Measurements from ENCODE around the gene TMCC3.
"Not testable (repeated sequence)": the region's sequence is repeated elsewhere in the genome, so short reads cannot be mapped to it uniquely, and the experiment has no call there.

TMCC3 gene

DNA sequence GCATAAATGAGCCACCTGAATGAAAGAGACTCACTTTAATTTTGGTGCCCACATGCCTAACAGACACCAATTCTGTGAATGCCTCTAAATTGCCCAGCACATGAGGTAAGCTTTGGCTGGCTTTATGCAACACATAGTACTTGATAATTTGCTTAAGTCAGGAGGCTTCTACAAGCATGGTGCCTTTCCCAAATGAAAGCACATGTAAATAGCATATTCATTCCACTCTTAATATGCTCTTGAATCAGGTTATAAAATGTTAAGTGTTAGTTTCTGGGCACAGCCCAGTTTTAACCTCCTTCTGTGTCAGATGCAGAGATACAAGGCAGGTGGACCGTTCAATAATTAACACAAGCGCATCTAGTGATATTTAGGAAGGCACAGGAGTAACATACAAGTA lies 15.6 kb downstream of the TMCC3 start:
- DNase-seq (ENCODE audit: low spot score): no peak

DNA sequence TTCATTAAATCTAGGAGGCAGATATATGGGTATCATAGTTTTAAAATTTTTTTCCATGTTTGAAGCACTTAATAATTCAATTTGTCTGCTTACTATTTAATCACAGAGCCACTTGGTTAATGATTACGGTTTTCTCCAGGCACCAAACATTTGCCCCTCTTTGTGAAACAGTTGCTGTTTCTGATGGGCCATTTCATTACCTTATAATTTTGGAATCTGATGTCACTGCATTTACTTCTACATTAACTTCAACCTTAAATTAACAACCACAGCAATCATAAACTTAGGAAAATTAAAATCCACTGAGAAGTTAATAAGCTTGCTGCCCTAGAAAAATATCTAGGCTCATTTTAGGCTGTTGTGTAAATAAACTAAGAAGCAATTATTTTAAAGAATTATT lies 17.0 kb downstream of the TMCC3 start:
- no peak for DNase-seq (ENCODE audit: low spot score)

DNA sequence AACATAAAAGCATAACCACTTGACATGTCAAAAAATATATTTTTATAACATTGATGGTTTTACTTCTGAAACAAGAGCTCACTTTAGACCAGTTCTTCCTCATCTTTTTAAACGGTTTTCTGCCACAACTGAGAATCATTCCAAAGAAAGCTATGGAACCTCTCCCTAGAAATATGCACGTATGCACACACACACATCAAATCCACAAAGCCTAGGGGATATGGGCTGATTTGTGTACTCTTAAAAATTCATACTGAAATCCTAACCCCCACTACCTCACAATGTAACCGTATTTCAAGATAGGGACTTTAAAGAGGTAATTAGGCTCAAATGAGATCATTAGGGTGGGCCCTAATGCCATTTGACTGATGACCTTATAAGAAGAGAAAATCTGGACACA lies 19.3 kb downstream of the TMCC3 start:
- DNase-seq (ENCODE audit: low spot score): no peak

DNA sequence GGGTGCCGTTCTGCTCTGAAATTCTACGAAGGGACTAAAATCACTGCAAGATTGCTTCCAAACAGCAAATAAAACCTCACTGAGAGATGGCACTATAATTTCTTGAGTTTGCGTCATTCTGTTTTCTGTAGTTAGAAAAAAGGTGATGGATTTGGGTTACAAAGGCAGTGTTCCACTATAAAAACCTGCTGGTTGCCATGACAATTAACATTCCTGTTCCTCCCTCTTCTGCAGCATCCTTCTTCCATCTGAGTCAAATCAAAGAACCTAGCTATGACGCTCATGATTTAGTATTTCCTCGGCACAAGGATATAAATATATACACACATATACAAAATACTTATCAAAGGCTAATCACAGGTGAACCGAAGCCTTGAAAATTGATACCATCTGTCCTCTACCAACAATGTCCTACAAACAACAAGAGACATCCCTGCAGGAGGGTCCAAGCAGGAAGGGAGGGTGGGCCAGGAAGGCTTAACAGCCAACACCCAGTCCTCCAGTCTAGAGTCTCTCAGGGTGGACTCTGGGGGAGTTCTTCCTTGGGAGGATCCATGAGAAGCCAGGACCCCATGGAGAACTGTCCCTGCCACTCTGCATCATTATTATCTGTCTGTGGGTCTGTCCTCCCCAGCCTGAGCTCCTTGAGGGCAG lies 21.4 kb downstream of the TMCC3 start:
- no peak for DNase-seq (ENCODE audit: low spot score)

DNA sequence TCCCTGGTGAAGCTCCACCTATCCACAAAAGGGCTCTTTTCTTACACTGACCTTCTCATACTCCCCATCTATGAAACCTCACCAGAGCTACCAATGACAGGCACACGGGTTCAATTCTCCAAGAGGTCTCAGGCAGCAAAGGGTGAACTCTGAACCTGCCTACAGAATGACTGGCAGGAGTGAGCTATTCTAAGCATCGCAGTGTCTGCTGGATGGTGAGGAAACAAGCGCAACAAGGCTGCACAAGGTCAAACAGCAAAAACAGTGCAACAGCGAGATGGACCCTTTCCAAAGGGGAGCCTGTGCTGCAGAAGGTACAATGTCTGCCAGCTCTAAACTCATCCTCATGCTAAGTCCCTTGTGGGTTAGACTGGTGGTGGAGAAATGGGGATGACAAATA lies 22.0 kb downstream of the TMCC3 start:
- DNase-seq (ENCODE audit: low spot score): no peak

DNA sequence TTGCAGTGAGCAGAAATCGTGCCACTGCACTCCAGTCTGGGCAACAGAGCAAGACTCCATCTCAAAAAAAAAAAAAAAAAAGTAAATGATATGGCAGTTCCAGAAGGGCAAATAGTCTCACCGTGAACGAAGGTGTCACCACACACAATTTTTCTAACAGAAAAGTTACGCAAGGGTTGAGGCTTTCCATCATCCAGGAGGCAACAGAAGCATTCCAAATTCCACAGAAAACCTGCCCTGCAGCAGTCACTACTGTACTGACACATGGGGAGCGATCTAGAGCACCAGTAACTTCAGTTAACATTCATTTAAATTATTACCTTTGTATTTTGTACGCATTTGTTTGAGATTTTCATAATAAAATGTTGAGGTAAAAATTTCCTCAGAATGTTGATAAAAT lies 24.8 kb downstream of the TMCC3 start:
- DNase-seq (ENCODE audit: low spot score): no peak

DNA sequence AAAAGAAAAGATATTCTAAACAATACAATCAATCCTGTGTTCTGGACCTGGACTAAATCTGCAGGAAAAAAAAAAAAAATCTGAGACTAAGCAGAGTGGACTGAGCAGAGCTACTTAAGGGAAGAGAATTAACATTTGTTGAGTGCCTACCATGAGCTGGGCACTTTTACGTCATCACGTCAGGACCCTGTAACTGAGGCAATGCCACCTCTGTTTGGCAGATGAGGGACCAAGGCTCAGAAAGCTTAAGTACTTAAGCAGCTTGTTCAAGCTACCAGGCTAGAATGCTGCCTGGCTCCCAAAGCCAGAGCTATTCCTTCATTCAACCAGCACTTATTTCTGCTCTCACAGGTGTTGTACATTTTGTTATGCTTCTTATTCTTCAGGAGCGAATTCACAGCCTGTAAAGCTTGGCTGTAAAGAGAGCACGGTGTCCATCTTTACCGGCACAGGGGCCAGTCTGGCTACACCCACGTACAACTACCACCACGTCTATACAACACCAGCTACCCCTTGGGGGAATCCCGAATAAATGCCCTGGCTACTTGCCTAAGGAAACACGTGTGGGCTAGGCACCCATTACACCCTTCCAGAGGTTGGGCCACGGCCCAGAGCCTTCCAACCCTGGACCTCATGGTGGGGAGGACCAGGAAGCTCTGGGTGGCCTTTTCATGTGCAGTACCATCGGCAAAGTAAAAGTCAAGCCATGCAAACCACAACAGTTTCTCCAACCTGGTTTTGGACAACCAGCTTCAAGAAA lies 27.0 kb downstream of the TMCC3 start:
- no peak for DNase-seq (ENCODE audit: low spot score)

DNA sequence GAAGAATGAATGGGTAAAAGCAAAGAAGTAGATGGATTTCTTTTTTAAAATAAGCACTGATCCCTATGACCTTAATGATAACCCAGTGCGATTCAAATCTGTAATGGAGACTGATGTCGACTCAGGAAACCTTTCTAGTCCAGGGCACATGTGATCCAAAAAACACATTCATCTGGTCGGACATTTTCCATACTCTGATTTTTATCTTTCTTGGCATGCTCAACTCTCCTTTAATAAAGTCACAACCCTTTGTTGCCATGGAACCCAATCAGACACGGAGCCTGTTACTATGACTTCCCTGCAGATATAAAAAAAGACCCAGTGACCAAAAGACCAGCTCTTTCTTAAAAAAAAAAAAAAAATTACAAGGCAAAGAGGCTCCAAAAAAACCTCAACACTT lies 27.9 kb downstream of the TMCC3 start:
- DNase-seq (ENCODE audit: low spot score): no peak

DNA sequence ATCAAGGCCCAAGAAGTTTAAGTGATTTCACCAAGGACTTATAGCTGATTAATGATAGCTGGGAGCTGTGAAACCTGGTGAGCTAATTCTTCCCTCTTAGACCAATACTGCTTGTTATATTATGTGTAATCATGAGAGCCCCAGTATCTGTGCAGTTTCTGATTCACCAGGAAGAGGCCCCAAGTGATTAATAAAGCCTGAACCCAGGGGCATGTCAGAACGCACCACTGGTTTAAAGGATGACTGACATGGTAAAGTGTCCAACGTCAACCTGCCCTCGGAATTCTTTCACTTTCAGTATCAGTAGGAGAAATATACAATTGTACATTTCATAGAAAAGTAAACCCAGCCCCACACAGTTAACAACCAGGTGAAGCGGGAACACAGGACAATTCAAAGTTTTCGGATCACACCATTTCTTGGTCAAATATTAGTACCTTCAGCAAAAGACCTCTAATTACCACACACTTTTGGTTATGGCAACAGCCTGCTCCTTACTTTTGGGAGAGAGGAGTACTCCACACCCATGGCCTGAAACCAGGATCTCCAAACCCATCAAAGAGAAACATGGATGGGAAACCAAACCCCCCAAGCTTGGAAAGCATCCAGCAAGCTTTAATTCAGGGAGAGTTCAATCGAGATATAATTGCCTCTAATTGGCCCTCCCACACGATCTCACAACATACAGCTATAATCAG lies 28.5 kb downstream of the TMCC3 start:
- no peak for DNase-seq (ENCODE audit: low spot score)

DNA sequence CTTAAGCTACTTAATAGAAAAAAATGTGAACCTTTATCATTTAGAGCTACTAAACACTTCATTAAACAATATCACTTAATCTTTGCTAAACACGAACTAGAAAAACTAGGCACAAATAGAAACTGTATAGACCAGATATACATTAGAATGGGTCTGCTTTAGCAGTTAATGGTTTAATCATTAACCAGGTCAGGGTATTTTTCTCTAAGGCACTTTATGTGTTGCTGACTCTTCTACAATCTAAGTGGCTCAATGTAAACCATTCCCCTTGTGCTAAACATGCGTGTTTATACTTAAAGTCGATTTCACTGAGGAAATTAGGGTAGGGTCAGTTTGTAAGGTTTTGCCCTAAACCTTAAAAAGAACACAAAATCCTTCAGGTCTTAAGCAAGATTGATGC lies 29.7 kb downstream of the TMCC3 start:
- DNase-seq (ENCODE audit: low spot score): no peak

DNA sequence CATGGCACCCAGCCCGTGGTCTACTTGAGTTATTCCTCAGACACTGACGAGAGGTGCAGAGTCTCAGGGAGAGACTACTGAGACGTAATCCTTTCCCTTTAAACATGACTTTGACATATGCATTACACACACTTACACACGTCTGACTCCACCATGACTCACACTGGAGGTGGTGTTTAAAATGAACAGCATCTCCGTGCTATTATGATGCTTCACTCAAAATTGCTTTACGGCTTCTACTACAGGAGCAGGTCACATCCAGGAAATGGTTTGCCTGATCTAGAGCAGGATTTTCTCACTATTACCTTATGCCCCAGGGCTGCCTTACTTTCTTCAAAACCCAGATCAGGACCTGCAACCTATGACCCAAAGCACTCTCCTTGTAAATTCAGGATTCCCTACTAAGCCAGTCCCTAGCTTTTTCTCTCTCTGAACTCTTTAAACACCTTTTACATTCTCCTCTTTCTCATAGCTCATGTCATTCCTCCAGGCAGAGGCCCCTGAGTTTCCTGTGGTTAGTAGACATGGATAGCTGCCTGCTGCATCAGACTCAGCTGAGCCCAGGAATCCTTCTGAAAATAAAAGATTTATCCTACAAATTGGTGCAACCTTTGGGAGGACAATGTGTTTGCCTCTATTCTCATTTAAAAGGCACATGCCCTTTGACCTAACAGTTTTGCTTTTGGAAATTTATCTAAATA lies 31.2 kb downstream of the TMCC3 start:
- DNase-seq (ENCODE audit: low spot score): no peak

DNA sequence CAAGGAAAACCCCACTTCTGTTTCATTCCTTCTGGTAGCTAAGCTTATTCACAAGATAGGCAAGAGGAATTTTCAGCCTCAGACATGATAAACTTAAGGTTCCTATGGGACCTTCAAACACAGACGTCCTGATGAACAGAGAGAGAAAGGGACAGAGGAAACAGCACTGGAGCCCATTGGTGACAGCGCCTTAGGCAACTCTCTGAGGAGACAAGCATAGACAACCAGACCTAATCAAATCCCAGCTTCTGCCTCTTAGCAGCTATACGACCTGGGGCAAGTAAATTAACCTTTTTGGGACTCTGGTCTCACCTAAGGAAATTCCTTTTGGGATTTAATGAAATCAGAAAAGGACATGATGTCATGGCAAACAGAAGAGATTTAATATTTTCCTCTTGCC lies 33.3 kb downstream of the TMCC3 start:
- DNase-seq (ENCODE audit: low spot score): no peak

DNA sequence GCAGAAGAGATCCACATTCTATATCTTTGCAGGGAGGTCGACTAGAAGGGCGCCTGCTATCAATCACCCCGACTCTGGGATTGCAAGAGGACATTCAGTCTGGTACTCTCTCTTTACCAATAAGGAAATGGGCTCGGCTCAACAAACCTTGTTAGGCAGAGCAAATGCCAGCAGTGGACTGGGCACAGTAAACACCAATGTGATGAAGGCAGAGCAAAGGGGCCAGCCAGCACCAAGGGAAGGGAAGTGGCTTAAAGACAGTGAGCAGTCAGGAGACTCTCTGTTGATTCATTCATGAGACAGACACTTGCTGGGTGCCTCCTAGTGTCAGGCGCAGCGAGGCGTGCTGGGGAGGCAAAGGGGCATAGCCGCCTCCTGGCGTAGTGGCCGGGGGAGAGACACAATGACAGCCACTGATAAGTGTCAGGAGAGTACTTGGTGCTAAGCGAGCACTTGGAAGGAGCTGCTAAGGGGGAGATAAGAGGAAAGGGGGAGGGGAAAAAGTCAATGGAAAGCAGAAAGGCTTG lies 34.1 kb downstream of the TMCC3 start:
- DNase-seq (ENCODE audit: low spot score): peak; percentile 99

DNA sequence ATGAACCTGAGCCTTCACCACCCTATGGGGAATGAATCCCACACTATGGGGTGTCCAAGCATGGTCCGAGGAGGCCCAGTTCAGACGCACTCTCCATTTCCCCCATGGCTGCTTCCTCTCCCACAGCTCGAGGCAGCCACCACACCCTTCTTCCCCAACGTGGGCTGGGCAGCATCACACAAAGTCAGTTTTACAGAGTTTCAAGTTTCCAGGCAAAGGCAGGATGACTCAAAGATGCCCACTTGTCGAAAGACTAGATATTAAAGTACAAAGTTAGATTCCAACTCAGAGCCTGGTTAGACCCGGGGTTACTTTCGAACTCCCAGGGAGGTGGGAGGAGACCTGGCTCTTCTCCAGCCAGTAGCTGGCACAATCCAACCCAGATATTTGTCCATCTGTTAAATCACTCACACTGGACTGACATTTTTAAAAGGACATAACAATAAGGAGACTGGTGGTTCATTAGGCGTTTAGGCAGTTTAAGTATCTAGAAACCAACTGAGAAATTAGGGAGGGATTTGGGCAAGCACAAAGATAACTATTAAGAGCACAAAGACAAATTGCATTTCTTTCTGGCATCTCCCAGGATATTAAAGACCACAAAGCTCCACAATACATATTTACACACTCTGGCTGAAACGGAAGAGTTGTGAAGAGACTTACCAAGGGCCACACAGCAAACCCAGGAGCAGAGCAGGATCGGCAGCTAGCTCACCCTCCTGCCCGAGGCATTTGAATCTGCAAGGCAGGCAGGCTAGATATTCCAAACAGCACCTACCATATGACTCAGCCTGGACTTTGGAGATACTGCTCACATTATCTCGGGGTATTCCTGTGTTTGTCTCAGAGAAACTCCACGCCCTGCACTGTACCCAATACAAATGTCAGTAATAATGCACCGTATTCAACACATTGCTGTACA lies 34.8 kb downstream of the TMCC3 start:
- peak; percentile 87 for DNase-seq (ENCODE audit: low spot score)

DNA sequence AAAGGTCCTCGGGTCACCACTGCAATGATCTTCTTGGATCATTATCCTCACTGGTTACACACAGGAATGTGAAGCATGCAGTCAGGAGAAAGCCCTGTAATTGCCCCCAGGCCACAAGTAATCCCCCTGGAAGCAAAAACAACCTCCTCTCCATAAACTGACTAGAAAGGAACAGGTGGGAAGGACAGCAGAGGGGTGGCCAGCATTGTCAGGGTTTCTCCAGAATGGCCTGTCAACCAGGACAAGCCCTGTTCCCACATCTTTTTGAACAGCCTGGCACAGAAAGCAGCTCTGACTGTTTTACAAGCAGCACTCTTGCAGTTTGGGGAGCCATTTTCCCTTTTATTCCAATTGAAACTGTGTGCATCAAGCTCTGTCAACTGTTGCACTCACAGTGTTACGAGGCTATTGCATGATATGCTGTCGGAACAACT lies 36.1 kb downstream of the TMCC3 start:
- DNase-seq (ENCODE audit: low spot score): peak; percentile 73

DNA sequence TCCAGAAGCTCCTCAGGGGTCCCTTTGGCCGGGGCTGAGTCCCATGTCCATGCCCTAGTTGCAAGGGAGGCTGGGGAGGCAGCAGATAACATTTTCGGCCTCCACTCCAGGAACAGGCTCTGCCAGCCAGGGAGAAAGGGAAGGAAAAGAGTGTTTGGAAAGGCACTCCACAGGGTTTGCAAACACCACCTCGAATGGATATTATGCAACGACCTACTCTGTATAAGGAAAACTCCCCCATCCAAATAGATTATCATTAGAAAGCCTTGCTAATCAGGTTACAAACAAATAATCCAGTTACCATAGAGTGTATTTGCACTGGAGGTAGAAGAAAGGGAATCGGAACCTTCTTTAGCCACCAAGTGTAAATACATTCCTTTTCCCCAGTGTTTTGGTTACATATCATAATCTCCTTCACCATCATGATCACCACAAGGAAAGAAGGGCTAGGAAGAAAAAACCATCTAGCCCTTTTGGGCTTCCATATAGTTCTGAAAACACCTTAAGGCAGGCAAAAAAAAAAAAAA lies 40.4 kb downstream of the TMCC3 start:
- no peak for DNase-seq (ENCODE audit: low spot score)

DNA sequence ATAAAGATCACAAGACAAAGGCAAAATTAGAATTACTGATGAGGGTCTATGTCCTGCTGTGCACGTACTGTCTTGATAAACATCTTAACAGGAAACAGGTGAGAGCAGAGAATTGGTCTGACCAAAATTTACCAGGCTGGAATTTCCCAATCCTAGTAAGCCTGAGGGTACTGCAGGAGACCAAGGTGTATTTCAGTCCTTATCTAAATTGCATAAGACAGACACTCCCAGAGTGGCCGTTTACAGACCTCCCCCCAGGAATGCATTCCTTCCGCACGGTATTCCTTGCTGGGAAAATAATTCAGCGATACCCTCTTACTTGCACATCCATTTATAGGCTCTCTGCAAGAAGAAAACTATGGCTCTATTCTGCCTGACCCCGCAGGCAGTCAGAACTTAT lies 43.5 kb downstream of the TMCC3 start:
- not testable (repeated sequence) for DNase-seq (ENCODE audit: low spot score)

DNA sequence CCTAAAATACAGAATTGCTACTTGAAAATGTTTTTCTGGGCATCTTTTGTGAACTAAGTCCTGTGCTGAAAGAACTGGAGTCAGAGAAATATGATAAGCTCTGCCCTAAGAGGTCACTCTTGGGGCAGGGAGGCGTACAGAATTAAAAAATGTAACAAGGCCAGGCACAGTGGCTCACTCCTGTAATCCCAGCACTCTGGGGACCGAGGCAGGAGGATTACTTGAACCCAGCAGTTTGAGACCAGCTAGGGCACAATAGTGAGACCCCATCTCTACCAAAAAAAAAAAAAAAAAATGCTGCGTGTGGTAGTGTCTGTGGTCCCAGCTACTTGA lies 46.0 kb downstream of the TMCC3 start:
- DNase-seq (ENCODE audit: low spot score): no peak

DNA sequence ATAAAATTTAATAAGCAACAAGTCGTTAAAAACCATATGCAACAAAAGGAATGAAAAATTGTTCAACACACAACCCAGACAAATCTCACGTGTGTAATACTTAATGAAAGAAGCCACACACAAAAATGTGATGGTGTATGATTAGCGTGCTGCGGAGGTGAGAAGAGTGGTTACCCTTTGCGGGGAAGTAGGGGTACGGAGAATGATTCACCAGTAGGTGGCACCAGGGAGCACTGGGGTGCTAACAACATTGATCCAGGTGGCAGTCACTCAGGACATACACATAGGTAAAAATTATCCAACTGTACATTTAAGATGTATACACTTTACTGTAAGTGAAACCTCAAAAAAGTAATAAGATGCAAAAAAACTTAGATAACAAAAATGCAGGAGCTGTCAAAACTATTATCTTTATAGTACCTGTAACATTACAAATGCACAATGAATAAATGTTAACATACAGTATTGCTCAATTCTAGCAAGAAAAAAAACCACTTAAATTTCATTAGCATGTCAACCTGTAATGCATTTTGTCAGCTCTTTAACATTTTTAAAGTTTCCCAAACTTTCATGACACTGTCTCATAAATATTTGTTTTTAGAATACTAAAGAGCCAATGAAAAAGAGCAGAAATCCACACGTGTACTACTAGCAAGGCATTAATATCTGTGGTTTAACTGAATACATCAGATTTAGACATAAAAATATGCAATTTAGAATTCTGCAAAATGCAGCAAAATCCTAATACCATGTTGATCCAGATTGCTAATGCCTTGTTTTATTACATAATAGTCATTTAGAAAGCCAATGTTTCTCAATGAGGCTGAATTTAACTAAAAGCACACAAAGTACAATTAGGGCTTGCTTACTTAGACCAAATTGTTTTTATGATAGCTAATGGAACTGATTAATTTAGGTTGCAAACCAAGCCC lies 46.7 kb downstream of the TMCC3 start:
- no peak for DNase-seq (ENCODE audit: low spot score)

DNA sequence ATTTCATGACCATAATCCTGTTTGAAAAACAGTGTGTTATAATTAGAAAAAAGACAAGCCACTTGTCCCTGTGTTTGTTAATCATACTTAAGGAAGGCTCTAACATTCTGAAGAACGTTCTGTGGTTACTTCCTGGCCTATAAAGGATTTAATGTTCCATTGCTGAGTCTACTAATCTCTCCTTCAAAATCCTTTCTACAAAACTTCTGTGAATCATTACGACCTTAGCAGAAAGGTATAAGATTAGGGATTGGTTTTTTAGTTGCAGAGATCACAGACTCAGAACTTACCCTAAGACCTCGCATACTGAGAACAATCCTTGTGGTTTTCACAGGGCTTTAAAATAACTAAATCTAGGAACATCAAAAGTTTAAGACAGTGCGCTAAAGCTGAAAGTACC lies 48.3 kb downstream of the TMCC3 start:
- no peak for DNase-seq (ENCODE audit: low spot score)

Measured in pons (tissue), 1 donor.